GM19035 (cell line): ENCODE measurements around the gene LILRA1.
"Not testable (repeated sequence)": the region's sequence is repeated elsewhere in the genome, so short reads cannot be mapped to it uniquely, and the experiment has no call there.

ENCODE experiments used
- ATAC-seq: cut with Tn5 transposase; IDR thresholded peaks from one replicate; pipeline ENCODE4 v1.9.1; 2021; ENCODE audit not compliant: unreplicated experiment

Gene LILRA1

GRCh38 chr19:54622431-54622830 is 29.0 kb downstream of the LILRA1 start:
- ATAC-seq = no peak

- not testable (repeated sequence) for ATAC-seq
Observed at GRCh38 chr19:54624234-54624633, 30.8 kb downstream of the LILRA1 start.

DNA sequence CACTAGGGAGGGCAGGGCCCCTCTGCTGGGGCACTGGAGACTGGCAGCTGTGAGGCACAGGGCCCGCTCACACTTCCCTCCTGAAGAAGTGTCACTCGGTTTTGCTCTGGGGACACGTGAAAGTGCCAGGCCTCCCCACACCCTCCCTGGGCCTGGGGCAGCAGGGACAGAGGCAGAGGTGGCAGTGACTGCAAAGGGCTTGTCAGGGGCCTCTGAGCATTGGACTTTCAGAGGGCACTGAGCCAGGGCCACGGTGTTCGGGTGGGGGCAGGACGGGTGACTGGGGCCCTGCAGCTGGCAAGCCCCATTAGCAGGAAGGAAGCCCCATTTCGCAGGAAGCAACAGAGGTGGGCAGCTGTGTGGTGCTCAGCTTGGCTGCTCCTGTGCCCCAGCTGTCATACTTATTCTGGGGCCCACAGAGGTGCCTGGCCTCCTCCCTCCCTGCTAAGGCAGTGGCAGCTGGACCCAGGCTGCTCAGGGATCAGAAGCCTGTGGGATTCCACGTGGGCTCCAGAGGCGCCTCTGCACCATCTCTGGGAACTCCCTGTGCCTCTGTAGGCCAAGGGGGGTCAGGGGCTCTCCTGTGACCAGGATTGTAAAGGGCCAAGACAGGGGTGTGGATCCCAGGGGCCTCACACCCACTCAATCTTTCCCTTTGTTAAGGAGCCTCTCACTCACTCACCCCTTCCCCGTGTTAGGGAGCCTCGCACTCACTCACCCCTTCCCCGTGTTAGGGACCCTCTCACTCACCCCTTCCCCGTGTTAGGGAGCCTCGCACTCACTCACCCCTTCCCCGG is 31.7 kb downstream of the LILRA1 start:
- not testable (repeated sequence) for ATAC-seq

GRCh38 chr19:54626757-54627156 is 33.3 kb downstream of the LILRA1 start:
- ATAC-seq = no peak

DNA sequence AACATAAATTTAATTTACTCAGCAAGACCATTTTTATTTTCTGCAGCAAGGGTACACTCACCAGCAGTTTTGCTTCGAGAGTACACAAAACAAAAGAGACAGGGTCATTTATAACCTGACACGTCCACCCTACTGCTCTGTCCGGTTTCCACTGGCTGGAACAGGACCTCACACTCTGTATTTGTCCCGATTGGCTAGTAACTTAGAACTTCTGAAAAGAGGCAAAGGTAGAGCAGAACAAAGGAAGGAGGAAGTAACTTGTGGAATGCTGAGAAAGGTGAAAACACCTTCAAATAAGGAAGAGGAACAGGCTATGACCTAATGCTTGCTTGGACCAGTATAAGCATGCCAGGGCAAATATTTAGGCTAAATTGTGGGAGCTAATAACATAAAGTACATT is 34.5 kb downstream of the LILRA1 start:
- ATAC-seq = not testable (repeated sequence)

DNA sequence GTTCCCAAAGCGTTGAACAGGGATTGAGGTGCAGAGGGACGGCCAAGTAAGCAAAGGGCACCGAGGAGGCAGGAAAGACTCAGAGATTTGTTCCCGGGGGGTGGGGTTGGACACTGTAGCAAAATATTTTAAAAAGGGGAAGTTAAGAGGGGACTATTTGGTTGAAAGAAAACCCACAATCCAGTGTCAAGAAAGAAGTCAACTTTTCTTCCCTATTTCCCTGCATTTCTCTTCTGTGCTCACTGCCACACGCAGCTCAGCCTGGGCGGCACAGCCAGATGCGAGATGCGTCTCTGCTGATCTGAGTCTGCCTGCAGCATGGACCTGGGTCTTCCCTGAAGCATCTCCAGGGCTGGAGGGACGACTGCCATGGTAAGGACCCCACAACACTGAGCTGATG is 36.8 kb downstream of the LILRA1 start, which contains the start of gene LILRB1:
TSS of gene LILRB1 (plus strand) at position 223 of the 400 bp plus-strand sequence. CDS start 590 bp downstream, outside the sequence.
- ATAC-seq = not testable (repeated sequence)

- no peak for ATAC-seq
Observed at GRCh38 chr19:54630782-54631181, 37.4 kb downstream of the LILRA1 start.

DNA sequence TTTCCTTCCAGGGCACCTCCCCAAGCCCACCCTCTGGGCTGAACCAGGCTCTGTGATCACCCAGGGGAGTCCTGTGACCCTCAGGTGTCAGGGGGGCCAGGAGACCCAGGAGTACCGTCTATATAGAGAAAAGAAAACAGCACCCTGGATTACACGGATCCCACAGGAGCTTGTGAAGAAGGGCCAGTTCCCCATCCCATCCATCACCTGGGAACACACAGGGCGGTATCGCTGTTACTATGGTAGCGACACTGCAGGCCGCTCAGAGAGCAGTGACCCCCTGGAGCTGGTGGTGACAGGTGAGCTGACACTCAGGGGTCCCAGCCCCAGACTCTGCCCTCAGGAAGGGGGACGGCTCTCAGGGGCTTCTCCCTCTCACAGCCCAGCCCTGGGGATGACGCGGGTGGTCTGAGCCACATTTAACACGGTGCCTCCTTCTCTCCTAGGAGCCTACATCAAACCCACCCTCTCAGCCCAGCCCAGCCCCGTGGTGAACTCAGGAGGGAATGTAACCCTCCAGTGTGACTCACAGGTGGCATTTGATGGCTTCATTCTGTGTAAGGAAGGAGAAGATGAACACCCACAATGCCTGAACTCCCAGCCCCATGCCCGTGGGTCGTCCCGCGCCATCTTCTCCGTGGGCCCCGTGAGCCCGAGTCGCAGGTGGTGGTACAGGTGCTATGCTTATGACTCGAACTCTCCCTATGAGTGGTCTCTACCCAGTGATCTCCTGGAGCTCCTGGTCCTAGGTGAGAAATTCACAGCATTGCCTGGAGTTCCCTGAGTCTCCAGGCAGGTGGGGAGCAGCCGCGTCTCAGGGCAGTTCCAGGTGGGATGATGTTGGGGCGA is 38.3 kb downstream of the LILRA1 start:
- ATAC-seq = not testable (repeated sequence)

DNA sequence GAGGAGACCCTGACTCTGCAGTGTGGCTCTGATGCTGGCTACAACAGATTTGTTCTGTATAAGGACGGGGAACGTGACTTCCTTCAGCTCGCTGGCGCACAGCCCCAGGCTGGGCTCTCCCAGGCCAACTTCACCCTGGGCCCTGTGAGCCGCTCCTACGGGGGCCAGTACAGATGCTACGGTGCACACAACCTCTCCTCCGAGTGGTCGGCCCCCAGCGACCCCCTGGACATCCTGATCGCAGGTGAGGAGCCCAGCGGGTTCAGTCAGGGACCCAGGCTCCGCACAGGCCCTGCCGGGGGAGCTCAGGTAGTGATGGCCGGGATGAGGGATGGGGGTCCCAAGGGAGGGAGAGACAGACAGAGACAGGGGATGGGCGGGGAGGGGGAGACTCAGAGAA is 39.1 kb downstream of the LILRA1 start:
- ATAC-seq = not testable (repeated sequence)

DNA sequence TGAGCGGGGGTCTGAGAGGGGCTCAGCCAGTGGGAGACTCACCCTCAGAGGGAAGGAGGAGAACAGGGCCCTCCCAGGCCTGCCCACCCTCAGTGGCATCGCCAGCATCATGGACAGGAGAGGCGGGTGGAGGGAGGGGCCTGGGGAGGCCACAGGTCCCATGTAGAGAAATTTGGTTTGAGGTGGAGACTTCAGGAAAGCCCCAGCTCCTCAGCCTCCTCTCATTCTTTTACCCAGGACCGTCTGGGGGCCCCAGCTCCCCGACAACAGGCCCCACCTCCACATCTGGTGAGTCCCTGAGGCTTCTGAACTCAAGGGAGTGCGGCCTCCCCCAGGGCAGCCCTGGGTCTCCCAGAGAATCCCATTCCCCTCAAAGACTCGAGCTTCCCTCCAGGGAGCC is 40.0 kb downstream of the LILRA1 start:
- no peak for ATAC-seq

DNA sequence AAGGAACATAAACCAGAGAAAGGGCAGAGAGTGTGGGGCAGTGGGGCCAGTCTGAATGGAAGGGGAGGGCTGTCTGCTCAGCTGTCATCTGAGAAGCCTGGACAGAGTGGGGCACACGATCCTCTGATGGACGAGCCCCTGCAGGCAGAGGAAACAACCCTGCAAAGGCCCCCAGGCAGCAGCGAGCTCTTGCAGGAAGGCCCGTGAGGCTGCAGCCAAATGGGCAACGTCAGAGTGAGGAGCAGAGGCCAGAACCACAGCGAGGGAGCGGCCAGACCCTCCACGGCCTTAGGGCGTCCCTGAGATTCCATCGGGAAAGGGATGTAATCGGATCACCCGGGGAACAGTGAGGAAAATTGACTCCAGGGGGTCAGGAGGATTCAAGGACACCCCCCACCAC is 42.6 kb downstream of the LILRA1 start:
- ATAC-seq = not testable (repeated sequence)

DNA sequence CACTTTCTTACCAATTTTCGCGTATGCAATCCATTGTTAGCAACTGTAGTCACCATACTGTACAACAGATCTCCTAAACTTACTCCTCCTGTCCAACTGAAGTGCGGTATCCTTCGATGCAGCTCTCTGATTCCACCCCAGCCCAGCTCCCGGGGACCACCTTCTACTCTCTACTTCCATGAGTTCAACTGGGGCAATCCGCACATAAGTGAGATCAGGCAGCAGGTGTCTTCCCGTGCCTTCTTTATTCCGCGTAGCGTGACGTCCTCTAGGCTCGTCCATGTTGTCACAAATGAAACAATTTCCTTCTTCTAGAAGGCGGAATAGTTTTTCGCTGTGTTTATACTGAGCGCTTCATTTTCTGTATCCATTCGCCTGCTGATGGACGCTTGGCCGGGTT is 45.3 kb downstream of the LILRA1 start:
- ATAC-seq = no peak

DNA sequence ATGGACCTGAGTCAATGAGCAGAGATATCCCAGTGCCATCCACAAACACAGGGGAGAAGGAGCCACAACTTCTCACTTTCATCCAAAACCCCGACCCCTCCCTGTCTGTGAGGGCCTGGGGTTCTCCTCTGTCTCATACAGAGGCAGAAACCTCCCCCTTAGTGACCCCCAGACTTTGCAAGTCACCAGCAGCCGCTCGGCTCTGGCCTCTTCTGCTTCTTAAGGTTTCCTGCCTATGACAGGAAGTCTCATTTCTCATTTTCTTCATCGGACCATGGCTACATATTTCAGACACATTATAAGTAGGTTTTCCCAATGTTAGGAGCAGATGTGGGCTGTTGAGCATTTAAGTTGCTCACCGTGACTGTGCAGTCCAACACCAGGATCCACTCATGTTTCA is 49.5 kb downstream of the LILRA1 start:
- not testable (repeated sequence) for ATAC-seq

- not testable (repeated sequence) for ATAC-seq
Observed at GRCh38 chr19:54643583-54643982, 50.2 kb downstream of the LILRA1 start.

- no peak for ATAC-seq
Observed at GRCh38 chr19:54644056-54644455, 50.6 kb downstream of the LILRA1 start.

DNA sequence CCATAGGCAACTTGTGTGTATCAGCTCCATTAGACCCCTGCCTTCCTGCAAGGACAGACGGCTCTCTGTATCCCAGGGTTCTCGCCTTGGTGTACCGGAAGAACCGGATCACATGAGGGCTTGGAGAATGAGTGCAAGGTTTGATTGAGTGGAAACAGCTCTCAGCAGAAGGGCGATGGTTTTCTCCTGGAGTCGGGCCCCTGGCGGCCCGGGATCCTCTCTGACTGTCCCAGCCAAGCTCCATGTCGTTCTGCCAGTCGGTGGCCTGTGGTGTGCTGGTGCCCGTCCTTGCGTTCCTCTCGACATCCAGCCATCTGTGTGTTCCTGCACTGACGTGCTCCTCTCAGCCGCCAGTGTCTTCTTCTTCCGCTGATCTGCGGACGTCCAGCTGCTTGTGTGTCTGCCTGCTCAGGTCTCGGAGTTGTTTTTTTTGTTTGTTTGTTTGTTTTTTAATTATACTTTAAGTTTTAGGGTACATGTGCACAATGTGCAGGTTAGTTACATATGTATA is 53.0 kb downstream of the LILRA1 start:
- ATAC-seq = no peak

- ATAC-seq = no peak
Observed at GRCh38 chr19:54648129-54648528, 54.7 kb downstream of the LILRA1 start.

GRCh38 chr19:54650108-54650655 is 56.8 kb downstream of the LILRA1 start:
- ATAC-seq = no peak
